ENCODE measurements around the gene CD58. TPM values are rescaled to one million over a fixed set of nuclear protein-coding genes. Genes with fewer than 3 reads are reported as not detected.
A peak's percentile ranks its signal among the peaks of the same experiment; 100 is the strongest.

CD58 gene
- total RNA-seq, 4 donors from 2014 or later = 1.8 to 48.7 (median 32.7) TPM

- no peaks in the 10 kb centered on the region for H3K36me3 ChIP-seq
Observed at GRCh38 chr1:116475850-116476218, 95.0 kb downstream of the CD58 start.

GRCh38 chr1:116474921-116475849 lies 95.6 kb downstream of the CD58 start:
- WGBS, 2 donors (ENCODE audit: low coverage in 1 of 2) = 51 to 76% methylated on average over 4 to 9 of the region's 14 CpGs
- H3K9me3 ChIP-seq = no peaks in the 10 kb centered on the region
- H3K36me3 ChIP-seq = no peaks in the 10 kb centered on the region
- intact Hi-C loops (cut with DNase I; ENCODE audit: low total_unique reads) (no loop called here), in situ Hi-C loops (cut with MboI; ENCODE audit: low pct_ligation_motif_present in 1 of 4, low pct_unique_long_range_greater_than_20kb in 1 of 4, low sequenced_read_pairs in 3 of 4) (loop anchor here in 2 of 4 donors (25.0 kb wide), 2 partner anchors 113 to 338 kb away; partner anchors contain the start of gene ATP1A1 (in 2 of the 2))
- H3K27me3 ChIP-seq = no peaks in the 10 kb centered on the region
- H3K4me3 ChIP-seq = no peak overlapping the region
- DNase-seq = peak; percentile 79
- peaks cover 14 to 65% (median 49%) of the 10 kb centered on the region in 4 donors for H3K4me1 ChIP-seq
- peak; percentile 62 for TF ChIP-seq POLR2A (IDR thresholded peaks at IDR 0.05)
- TF ChIP-seq EP300 (IDR thresholded peaks at IDR 0.05; ENCODE audit: low read depth) = peak; percentile 66
- no peak for TF ChIP-seq CTCF (IDR thresholded peaks at IDR 0.05)
- TF ChIP-seq POLR2AphosphoS5 (IDR thresholded peaks at IDR 0.05) = peak in 2 of 3 donors; percentile 61 to 83
- H3K27ac ChIP-seq = peak overlapping the region; percentile 83 to 87 (median 86)

More at GRCh38 chr1:116475850-116476218, 95.0 kb downstream of the CD58 start:
- 58 to 75% methylated on average over 2 to 7 of the region's 7 CpGs for WGBS, 2 donors (ENCODE audit: low coverage in 1 of 2)
- in situ Hi-C loops (cut with MboI; ENCODE audit: low pct_ligation_motif_present in 1 of 4, low pct_unique_long_range_greater_than_20kb in 1 of 4, low sequenced_read_pairs in 3 of 4) (loop anchor here in 2 of 4 donors (25.0 kb wide), 2 partner anchors 114 to 339 kb away; partner anchors contain the start of gene ATP1A1 (in 2 of the 2)), intact Hi-C loops (cut with DNase I; ENCODE audit: low total_unique reads) (no loop called here)
- no peak for DNase-seq
- Histone ChIP-seq H3K4me1 (peaks cover 14 to 69% (median 49%) of the 10 kb centered on the region in 4 donors), H3K27ac (peak overlapping the region; percentile 83 to 87 (median 86)), H3K27me3 (no peaks in the 10 kb centered on the region), H3K4me3 (no peak overlapping the region), H3K9me3 (no peaks in the 10 kb centered on the region)
- TF ChIP-seq POLR2AphosphoS5 (IDR thresholded peaks at IDR 0.05) (no peak), CTCF (IDR thresholded peaks at IDR 0.05) (no peak), EP300 (IDR thresholded peaks at IDR 0.05; ENCODE audit: low read depth) (no peak), POLR2A (IDR thresholded peaks at IDR 0.05) (no peak)

- H3K9me3 ChIP-seq = no peaks in the 10 kb centered on the region
- no peaks in the 10 kb centered on the region for H3K36me3 ChIP-seq
- H3K27me3 ChIP-seq = no peaks in the 10 kb centered on the region
- H3K27ac ChIP-seq = peak overlapping the region; percentile 9 to 69 (median 25)
- 33 to 36% methylated on average over 1 to 3 of the region's 3 CpGs for WGBS, 2 donors (ENCODE audit: low coverage in 1 of 2)
- intact Hi-C loops (cut with DNase I; ENCODE audit: low total_unique reads) = no loop called here
- no peak overlapping the region for H3K4me3 ChIP-seq
- H3K4me1 ChIP-seq = peaks cover 14 to 53% (median 42%) of the 10 kb centered on the region in 4 donors
- no peak for DNase-seq
- TF ChIP-seq POLR2A (IDR thresholded peaks at IDR 0.05) (no peak), CTCF (IDR thresholded peaks at IDR 0.05) (no peak), EP300 (IDR thresholded peaks at IDR 0.05; ENCODE audit: low read depth) (no peak), POLR2AphosphoS5 (IDR thresholded peaks at IDR 0.05) (no peak)
- in situ Hi-C loops (cut with MboI; ENCODE audit: low pct_ligation_motif_present in 1 of 4, low pct_unique_long_range_greater_than_20kb in 1 of 4, low sequenced_read_pairs in 3 of 4) = no loop called here
Observed at GRCh38 chr1:116472431-116472961, 98.3 kb downstream of the CD58 start.

GRCh38 chr1:116471241-116471640 lies 99.6 kb downstream of the CD58 start:
- no peak overlapping the region for H3K4me3 ChIP-seq
- peaks cover 8 to 42% (median 32%) of the 10 kb centered on the region in 4 donors for H3K4me1 ChIP-seq
- H3K27me3 ChIP-seq = no peaks in the 10 kb centered on the region
- no peak for TF ChIP-seq POLR2A (IDR thresholded peaks at IDR 0.05)
- TF ChIP-seq EP300 (IDR thresholded peaks at IDR 0.05; ENCODE audit: low read depth) = no peak
- TF ChIP-seq POLR2AphosphoS5 (IDR thresholded peaks at IDR 0.05) = no peak
- no peak for TF ChIP-seq CTCF (IDR thresholded peaks at IDR 0.05)
- intact Hi-C loops (cut with DNase I; ENCODE audit: low total_unique reads) = no loop called here
- in situ Hi-C loops (cut with MboI; ENCODE audit: low pct_ligation_motif_present in 1 of 4, low pct_unique_long_range_greater_than_20kb in 1 of 4, low sequenced_read_pairs in 3 of 4) = no loop called here
- H3K9me3 ChIP-seq = no peaks in the 10 kb centered on the region
- no peak for DNase-seq
- no peaks in the 10 kb centered on the region for H3K36me3 ChIP-seq
- WGBS, 2 donors (ENCODE audit: low coverage in 1 of 2) = 63 to 80% methylated on average over 1 to 4 of the region's 4 CpGs
- H3K27ac ChIP-seq = peak overlapping the region in 1 of 4 donors; percentile 69

Data from transverse colon (tissue), 4 donors.